HG02763 (cell line): Measurements from ENCODE around the gene CACNA1I.

Source experiments
- ATAC-seq: cut with Tn5 transposase; IDR thresholded peaks from one replicate; pipeline ENCODE4 v1.9.1; 2021; ENCODE audit warnings: mild to moderate bottlenecking, moderate library complexity; ENCODE audit not compliant: unreplicated experiment

CACNA1I gene

GRCh38 chr22:39686776-39687525 lies 116.4 kb downstream of the CACNA1I start:
- ATAC-seq: no peak

- no peak for ATAC-seq
These were observed 117.7 kb downstream of the CACNA1I start for GRCh38 chr22:39688186-39688785.

GRCh38 chr22:39689421-39689820 lies 118.9 kb downstream of the CACNA1I start:
- no peak for ATAC-seq

GRCh38 chr22:39690881-39691605 lies 120.5 kb downstream of the CACNA1I start:
- no peak for ATAC-seq

GRCh38 chr22:39693943-39694500 lies 123.5 kb downstream of the CACNA1I start:
- ATAC-seq: no peak

- ATAC-seq: no peak
These were observed 127.4 kb downstream of the CACNA1I start for GRCh38 chr22:39697790-39698430.

GRCh38 chr22:39699631-39700360 lies 129.2 kb downstream of the CACNA1I start:
- ATAC-seq: no peak

- no peak for ATAC-seq
These were observed 130.0 kb downstream of the CACNA1I start for GRCh38 chr22:39700565-39700964.

GRCh38 chr22:39703091-39703490 lies 132.5 kb downstream of the CACNA1I start:
- no peak for ATAC-seq

GRCh38 chr22:39703928-39704639 lies 133.5 kb downstream of the CACNA1I start:
- ATAC-seq: no peak

- no peak for ATAC-seq
These were observed 134.8 kb downstream of the CACNA1I start for GRCh38 chr22:39705386-39705785.

GRCh38 chr22:39706376-39707140 lies 136.0 kb downstream of the CACNA1I start:
- ATAC-seq: no peak

- no peak for ATAC-seq
These were observed 136.8 kb downstream of the CACNA1I start for GRCh38 chr22:39707351-39707750.

- ATAC-seq: no peak
These were observed 137.3 kb downstream of the CACNA1I start for GRCh38 chr22:39707816-39708215.

- no peak for ATAC-seq
These were observed 140.0 kb downstream of the CACNA1I start for GRCh38 chr22:39710380-39711150.

- no peak for ATAC-seq
These were observed 141.5 kb downstream of the CACNA1I start for GRCh38 chr22:39712081-39712480.

- ATAC-seq: no peak
These were observed 142.4 kb downstream of the CACNA1I start for GRCh38 chr22:39712751-39713525.
